GM21825 (cell line): ENCODE results near the gene CDC45.
"Not testable (repeated sequence)": the region's sequence is repeated elsewhere in the genome, so short reads cannot be mapped to it uniquely, and the experiment has no call there.

ENCODE experiments used
- ATAC-seq: cut with Tn5 transposase; IDR thresholded peaks from one replicate; pipeline ENCODE4 v1.9.1; 2021; ENCODE audit warnings: mild to moderate bottlenecking, moderate library complexity; ENCODE audit not compliant: unreplicated experiment

The CDC45 gene

DNA sequence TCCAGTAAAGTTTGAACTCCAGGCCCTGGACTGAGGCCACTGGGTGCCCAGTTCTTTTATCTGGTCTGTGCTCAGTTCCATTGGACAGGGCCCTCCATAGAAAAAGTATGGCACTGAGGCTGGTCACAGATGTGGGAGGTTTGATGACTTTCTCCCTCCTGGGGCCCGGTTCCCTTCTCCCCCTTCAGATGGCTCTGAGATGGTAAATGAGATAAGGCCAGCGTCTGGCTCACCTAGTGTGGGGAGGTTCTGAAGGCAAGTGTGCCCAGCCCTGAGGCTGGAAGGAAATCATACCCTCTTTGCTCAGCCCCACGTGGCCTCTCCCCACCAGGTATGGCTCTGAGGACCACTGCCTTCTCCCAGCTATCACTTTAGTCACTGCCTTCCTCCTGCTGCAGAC lies 45.9 kb downstream of the CDC45 start:
- ATAC-seq = no peak

DNA sequence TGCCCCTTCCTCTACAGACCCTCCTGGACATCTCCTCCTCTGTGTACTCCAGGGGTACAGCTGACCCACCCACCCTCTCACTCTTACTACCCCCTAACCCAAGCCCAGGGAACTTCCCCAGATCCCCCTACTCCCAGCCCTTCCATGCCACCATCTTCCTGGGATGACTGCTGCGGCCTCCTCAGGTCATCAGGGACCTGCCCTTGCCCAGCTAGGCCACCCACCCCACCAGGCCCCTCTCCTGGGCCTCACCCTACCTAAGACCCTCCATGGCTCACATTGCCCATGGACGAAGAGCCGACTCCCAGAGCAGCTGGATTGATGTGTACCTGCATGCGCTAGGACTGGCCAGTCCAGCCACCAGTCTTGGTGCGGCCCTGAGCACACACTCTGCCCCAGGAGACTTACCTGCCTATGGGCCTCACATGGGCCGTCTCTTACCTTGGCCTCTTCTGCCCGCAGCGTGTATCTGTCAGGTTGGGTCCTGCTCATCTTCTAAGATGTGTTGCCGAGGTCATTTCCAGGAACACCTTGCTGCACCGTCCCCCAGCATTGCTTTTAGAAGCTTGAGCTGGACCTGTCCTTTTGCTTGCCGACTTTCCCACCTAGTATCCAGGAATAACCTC lies 46.5 kb downstream of the CDC45 start:
- ATAC-seq = no peak

DNA sequence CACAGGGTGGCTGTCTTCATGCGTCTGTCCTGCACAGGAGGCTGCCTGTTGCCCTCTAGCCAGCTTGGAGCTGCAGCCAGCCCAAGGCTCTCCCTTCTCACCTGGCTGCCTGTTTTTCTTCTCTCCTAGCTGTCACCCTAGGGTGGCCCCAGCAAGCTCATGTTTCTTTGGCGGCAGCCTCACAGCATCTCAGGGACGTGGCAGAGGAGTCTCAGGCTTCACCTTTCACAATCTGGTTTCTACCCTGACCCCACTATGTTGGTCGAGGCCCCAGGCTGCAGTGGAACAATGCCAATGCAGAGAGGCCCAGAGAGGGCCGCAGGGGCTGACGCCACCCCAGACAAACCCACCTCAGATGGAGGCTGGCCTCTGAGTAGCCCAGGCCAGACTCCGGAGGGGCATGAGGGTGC lies 47.0 kb downstream of the CDC45 start:
- no peak for ATAC-seq

DNA sequence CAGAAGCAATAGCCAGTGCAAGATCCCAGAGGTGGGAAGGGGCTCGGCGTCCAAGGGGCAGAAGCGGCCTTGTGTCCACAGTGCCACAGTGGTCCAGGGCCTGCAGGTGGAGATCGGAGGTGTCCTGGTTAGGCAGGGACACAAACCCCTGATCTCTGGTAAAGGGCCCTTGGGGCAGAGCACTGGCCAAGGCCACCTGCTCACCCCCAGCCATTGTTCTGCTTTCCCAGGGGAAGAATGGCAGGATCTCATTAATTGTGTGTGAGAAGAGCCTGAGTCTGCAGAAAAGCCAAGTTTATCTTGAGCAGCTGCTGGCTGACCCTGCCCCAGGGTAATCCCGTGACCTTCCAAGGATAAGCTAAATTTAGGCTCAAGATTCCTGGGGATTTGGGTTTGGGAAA lies 47.6 kb downstream of the CDC45 start:
- no peak for ATAC-seq

DNA sequence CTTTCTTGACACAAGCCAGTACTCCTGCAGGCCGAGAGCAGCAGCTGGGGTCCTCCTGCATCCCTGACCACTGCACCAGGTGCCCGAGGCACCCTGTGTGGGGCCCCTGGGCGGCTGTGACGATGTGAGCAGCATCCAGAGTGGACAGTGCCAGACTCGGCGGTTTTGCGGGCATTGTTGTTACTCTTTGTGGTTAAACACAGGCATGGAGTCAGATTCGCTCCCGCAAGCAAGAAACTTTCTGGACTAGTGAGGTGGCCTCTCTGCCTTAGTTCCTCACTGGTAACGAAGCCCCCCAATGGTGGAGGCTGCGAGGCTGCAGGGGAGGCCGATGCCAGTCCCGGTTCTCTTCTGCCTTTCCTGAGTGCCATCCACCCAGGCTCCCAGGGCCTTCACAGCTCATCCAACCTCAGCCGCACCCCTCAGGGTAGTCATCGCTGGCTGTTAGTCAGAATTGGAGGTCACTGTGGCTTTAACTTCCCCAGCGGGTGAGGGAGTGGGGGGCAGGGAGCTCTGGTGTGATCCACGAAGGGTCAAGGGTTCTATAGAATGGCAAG lies 48.2 kb downstream of the CDC45 start:
- no peak for ATAC-seq

DNA sequence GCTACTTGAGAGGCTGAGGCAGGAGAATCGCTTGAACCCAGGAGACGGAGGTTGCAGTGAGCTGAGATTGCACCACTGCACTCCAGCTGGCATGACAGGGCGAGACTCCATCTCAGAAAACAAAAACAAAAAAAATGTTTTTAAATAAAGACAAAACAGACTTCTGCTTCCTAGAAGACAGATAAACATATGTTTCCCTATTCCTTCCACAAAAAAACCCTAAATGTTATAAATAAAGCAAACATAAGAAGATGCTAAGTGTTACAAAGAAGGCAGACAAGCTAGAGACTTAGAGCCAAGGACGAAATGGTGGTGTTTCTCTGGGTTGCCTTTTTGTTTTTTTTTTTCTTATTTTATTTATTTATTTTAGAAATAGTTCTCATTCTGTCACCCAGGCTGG lies 50.1 kb downstream of the CDC45 start:
- ATAC-seq = no peak

DNA sequence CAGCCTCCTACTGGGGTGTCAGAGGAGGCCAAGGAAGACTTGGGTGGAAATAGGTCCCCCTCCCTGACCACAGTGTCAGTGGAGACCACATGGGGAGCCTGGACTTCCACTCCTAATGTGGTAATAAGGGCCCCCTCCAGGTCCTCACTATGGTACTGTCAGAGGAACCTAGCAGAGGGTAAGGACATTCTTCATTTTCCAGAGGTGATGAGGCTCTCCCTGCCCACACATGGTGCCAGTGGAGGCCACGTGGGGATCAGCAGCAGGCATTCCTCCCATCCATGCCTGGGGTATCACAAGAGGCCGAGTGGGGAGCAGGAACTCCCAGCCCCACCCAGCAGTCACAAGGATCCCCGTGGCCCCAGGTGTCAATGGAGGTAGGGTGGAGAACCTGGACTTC lies 51.0 kb downstream of the CDC45 start:
- ATAC-seq = no peak

DNA sequence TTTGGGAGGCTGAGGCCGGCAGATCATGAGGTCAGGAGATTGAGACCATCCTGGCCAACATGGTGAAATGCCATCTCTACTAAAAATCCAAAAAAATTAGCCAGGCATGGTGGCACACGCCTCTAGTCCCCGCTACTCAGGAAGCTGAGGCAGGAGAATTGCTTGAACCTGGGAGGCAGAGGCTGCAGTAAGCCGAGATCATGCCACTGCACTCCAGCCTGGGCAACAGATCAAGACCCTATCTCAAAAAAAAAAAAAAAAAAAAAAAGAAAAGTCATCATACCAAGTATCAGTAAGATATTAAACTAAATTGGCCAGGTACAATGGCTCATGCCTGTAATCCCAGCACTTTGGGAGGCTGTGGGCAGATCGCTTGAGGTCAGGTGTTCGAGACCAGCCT lies 51.6 kb downstream of the CDC45 start:
- not testable (repeated sequence) for ATAC-seq

DNA sequence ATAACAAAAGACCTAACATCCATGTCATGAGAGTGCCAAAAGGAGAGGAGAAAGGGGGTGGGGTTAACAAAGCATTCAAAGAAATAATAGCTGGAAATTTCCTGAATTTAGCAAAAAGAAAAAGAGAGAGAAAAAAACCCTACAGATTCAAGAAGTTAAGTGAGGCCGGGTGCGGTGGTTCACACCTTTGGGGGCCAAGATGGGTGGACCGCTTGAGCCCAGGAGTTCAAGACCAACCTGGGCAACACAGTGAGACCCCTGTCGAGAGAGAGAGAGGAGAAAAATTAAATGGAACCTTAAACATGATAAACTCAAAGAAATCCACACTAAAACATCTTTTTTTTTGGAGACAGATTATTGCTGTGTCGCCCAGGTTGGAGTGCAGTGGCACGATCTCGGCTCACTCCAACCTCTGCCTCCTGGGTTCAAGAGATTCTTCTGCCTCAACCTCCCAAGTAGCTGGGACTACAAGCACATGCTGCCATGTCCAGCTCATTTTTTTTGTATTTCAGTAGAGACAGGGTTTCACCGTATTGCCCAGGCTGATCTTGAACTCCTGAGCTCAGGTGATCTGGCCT lies 53.4 kb downstream of the CDC45 start:
- ATAC-seq = no peak

DNA sequence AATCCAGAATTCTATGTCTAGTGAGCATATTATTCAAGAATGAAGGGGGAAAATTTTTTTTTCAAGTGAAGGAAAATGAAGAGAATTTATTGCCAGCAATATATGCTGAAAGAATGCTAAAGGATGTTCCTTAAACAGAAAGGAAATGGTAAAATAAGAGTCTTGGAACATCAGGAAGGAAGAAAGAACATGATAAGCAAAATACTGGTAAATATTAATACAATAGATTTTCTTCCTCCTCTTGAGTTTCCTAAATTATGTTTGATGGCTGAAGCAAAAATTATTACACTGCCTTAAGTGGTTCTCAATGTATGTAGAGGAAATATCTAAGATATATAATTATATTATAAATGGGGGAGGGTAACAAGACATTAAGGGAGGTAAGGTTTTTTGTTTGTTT lies 54.1 kb downstream of the CDC45 start:
- no peak for ATAC-seq

DNA sequence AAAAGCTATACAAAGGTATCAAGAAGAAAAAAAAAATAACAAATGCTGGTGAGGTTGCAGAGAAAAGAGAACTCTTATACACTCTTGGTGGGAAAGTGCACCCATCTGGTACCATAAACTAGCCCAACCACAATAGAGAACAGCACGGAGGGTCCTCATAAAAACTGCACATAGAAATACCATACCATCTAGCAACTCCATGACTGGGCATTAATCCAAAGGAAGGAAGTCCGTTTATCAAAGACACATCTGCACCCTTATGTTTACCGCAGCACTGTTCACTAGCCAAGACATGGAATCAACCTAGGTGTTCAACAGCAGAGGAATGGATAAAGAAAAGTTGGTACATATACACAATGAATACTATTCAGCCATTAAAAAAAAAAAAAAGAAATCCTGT lies 55.3 kb downstream of the CDC45 start:
- no peak for ATAC-seq

DNA sequence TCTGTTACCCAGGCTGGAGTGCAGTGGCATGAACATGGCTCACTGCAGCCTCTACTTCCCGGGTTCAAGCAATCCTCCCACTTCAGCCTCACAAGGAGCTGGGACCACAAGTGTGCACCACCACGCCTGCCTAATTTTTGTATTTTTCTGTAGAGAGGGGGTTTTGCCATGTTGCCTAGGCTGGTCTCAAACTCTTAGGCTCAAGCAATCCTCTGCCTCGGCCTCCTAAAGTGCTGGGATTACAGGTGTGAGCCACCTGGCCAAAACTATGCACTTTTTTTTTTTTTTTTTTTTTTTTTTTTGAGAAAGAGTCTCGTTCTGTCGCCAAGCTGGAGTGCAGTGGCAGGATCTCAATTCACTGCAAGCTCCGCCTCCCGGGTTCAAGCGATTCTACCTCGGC lies 56.8 kb downstream of the CDC45 start:
- no peak for ATAC-seq

DNA sequence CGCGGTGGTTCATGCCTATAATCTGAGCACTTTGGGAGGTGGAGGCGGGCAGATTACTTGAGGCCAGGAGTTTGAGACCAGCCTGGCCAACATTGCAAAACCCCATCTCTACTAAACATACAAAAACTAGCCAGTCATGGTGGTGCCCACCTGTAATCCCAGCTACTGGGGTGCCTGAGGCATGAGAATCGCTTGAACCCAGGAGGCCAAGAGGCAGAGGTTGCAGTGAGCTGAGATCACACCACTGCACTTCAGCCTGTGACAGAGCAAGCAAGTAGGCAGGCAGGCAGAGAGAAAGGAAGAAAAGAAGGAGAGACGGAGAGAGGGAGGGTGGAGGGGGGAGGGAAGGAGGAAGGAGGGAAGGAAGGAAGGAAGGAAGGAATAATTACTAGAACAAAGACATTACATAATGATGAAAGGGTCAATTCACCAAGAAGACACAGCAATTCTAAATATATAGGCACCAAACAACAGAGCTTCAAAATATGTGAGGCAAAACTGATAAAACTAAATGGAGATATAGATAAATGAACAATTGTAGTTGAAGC lies 58.3 kb downstream of the CDC45 start:
- no peak for ATAC-seq

DNA sequence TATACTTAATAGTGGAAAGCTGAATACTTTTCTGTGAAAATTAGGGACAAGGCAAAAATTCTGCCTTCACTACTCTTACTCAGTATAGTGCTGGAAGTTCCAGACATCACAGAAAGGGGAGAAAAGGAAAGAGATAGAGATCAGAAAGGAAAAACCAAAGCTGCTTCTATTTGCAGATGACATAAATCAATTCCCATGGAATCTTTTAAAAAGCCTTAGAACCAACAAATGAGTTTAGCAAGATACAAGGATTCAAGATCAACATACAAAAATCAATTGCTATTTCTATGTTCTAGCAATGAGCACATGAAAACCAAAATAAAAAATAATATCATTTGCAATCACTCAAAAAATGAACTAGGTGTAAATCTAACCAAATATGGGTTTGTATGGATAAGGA lies 60.7 kb downstream of the CDC45 start:
- no peak for ATAC-seq

DNA sequence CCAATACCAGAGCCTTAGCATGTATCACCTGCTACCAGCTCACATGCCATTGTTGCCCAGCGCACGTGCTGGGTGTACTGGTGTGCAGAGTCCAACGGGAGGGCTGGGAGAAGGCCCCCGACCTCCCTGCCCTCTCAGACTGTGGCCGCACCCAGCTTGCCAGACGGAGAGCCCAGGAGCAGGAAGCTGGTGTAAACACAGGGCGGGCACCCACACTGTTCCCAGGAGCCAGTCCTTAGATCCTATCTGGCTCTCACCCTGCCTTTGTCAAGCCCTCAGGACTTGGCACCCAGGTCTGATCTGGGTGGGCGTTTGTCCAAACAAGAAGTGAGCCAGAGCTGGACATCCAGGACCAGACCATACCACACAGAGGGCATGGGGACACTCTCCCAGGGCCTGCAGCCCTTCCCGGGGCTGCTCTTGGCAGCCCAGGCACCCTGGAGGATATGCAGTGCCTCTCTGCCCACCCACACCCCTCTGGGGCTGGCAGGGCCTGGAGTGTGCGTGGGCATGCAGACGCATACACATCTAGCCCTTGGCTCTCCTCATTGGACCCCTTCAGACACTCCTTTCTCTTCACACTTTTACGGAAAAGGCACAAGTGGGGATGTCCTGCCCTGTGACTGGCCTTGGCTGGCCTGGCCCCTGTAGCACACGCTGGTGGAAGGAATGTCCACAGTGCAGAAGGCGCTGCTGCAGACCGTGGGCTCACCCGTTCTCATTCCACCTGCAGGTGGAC lies 64.4 kb downstream of the CDC45 start:
- ATAC-seq = no peak

DNA sequence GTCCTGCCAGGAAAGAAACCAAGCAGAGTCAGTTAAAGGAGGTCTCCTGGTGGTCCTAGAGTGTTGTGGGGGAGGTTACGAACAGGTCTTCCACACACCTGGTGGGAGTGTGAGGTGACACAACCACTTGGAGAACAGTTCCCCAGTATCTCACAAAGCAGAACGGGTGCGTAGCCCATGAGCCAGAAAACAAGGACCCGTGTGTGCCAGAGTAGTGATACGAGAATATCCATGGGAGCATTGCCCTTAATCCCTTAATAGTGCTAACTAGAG lies 66.2 kb downstream of the CDC45 start:
- no peak for ATAC-seq

DNA sequence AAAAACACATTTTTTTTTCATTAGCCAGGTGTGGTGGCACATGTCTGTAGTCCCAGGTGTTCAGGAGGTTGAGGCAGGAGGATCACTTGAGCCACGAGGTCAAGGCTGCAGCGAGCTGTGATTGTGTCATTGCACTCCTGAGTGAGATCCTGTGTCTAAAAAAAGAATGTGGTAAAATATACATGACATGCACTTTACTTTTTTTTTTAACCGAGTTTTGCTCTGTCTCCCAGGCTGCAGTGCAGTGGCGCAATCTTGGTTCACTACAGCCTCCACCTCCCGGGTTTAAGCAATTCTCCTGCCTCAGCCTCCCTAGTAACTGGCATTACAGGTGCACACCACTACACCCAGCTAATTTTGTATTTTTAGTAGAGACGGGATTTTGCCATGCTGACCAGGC lies 67.0 kb downstream of the CDC45 start:
- no peak for ATAC-seq

DNA sequence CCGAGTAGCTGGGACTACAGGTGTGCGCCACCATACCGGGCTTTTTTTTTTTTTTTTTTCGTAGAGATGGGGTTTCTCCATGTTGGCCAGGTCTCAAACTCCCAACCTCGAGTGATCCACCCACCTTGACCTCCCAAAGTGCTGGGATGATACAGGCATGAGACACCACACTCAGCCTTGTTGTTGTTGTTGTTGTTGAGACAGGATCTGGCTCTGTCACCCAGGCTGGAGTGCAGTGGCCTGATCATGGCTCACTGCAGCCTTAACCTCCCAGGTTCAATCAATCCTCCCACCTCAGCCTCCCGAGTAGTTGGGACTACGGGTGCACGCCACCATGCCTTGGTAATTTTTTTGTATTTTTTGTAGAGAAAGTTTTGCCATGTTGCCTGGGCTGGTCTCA lies 67.9 kb downstream of the CDC45 start:
- no peak for ATAC-seq

DNA sequence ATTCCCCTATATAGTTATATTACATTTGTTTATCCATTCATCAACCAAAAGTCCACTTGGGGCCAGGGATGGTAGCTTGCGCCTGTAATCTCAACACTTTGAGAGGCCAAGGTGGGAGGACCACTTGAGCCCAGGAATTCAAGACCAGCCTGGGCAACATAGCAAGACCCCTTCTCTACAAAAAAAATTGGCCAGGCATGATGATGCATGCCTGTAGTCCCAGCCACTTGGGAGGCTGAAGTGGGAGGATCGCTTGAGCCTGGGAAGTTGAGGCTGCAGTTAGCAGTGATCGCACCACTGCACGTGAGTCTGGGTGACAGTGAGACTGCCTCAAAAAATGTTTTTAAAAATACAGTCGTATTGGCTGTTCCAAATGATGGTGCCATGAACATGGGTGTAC lies 68.7 kb downstream of the CDC45 start:
- not testable (repeated sequence) for ATAC-seq

DNA sequence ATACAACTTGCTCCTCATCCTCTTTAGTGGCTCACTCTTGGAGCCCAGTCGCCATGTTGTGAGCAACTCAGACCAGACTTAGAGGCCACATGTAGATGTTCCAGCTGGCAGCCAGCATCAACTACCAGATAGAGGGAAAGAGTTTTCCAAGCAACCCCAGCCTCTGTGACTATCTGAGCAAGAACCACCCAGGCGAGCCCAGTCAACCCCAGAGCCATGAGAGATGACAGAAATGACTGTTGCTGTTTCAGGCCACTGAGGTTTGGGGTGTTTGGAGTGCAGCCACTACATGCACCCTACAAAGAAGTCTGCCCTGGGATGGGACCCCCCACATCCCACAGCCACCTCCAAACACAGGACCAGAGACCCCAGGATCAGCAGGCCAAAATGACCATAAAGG lies 69.2 kb downstream of the CDC45 start:
- ATAC-seq = no peak

DNA sequence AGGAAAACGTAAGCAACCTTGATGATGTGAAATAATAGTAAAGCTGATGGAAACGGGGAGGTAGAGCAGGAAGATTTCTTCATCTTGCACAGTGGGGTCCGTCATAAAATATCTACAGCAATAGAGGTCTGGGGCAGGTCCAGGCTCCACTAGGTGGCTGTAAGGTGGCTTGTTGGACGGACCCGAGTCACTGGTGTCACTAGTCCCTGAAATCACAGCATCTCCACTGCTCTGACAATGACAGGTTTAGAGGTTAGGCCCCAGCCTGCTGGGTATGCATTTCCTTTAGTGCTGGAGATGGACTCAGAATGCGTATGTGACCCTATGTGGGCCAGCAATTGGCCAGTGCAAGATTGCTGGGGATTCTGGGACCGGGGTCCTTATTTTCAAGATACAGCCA lies 69.7 kb downstream of the CDC45 start:
- no peak for ATAC-seq

DNA sequence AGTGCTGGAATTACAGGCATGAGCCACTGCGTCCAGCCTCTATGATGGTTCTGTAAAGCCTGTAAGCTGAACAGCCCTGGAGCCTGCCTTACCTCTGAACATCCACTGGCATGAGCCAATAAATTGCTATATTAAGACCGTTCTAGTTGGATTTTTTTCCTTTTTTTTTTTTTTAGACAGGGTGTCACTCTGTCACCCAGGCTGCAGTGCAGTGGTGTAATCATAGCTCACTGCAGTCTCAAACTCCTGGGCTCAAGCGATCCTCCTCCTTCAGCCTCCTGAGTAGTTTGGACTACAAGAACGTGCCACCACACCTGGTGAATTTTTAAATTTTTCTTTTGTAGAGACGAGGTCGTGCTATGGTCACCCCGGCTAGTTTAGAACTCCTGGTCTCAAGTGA lies 70.7 kb downstream of the CDC45 start:
- no peak for ATAC-seq
